ENCODE data around the gene MPC1L.

Gene MPC1L

GRCh38 chrX:40632199-40632598 is 9.0 kb downstream of the MPC1L start:
- no peak for DNase-seq (ENCODE audit: low spot score)

- no peak for DNase-seq (ENCODE audit: low spot score)
These were observed 14.5 kb downstream of the MPC1L start for GRCh38 chrX:40637687-40638086.

DNA sequence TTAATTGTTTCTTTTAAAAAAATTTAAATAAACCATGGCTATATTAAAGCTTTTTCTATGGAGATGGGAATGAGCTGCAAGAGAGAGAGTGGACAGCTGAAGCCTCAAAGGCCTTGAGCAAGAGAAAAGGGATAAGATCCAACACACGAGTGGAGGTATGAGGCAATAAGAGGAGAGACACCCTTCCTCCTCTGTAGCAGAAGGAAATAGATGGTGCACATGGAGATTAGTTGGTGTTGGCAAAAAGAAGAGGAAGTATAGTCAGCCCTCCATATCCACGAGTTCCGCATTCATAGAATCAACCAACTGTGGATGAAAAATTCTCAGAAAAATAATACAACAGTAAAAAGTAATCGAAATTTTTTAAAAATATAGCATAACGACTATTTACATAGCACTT is 20.9 kb downstream of the MPC1L start:
- peak; percentile 26 for DNase-seq (ENCODE audit: low spot score)

DNA sequence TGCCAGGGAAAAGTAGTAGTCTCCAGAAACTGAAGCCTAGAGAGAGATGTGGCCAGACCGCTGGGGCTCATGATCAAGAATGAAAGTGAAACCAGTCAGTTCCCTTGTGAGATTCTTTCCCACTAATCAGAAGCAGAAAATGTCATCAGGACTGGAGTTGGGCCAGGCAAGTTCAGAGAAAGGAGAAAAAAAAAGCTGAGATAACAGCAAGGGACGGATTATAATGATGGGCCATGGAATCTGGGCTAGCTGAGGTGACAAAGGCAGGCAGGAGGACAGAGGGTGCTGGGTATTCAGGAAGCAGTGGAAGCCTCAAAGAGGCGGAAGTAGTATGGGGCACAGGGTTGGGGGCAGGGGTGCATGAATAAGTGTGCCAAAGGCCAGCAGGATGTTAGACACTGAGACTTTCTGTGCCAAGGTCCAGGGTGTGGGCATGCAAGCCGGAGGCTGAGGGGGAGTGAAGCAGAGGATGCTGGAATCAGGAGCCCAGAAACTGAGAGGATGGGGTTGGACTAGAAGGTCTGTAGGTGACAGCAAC is 21.7 kb downstream of the MPC1L start:
- DNase-seq (ENCODE audit: low spot score) = peak; percentile 68

DNA sequence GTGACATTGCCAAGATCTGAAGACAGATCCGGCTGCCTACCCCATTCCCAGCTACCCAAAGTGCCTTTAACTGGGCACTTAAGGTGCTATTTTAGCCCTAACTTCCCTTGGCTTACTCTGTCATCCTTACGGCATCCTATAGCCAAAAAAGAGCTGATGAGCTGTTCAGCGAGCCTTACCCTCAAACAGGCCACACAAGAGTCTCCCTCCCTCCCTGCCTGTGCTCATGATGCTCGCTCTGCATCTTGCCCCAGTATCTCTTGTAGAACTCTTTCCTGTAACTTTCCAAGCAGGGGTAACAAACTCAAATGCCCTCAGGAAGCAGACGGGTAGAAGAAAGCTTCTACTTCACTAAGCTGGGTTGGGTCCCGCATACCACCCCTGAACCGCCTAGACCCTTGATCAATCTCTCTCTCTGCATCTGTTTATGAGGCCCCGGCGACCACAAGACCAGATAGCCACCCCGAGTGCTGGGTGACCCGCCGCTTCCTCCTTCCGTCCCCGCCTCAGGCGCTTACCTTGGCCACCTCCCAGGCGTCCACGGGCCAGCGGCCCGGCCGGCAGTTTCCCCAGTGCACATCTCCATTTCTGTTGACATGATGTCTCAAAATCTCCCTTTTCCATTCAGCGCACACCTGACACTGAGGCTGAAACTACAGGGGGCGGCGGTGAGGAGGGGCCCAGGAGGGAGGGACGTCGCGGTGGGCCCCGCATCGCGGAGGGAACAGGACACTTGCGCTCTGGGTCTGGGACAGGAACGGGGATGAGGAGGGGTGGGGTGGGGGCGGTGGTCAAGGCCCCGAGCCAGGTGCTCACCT is 23.5 kb downstream of the MPC1L start:
- peak; percentile 21 for DNase-seq (ENCODE audit: low spot score)

DNA sequence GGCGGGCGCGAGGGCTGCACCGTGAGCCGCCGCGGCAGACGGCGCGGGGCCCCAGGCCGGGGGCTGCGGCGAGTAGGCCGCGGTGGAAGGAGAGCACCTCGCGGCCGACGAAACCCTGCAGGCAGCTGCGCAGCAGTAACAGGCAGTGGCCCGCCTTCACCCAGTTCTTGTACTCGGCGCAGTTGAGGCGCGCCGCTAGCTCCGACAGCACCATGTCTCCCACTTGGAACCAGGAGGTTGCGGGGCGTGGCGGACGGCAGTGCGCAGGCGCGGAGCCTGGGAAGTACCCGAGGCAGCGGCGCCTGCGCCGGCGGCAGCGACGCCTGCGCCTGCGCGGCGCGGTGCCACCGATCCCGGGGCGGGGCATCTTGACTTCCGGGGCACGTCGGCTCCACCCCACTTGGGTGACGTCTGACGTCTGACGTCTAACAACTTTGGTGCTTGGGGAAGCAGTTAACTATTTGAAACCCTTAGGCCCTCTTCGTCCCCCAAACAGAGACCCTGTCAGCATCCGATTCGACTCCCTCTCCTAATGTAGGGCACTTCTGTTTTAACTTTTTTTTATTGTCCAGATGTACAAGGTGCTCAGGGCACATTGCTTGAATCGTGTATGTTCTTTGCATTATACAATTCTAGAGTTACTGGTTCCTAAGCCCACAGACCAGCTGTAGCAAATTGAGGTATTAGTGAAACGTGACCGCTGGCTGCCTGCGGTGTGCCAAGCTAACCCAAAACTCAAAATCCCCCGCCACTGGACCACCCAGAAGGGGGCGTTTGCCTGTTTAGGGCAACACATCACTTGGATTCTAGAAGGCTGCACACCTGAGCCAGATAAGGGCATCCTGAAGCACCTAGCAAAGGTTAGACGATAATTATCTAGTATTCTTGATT is 24.3 kb downstream of the MPC1L start, which contains the start of gene CXorf38:
Gene CXorf38 (minus strand): TSS at position 255 of the 891 bp plus-strand sequence. CDS start 41 bp downstream, at position 214.
- peak; percentile 99 for DNase-seq (ENCODE audit: low spot score)

GRCh38 chrX:40651620-40652223 is 28.5 kb downstream of the MPC1L start:
- DNase-seq (ENCODE audit: low spot score) = peak; percentile 54

DNA sequence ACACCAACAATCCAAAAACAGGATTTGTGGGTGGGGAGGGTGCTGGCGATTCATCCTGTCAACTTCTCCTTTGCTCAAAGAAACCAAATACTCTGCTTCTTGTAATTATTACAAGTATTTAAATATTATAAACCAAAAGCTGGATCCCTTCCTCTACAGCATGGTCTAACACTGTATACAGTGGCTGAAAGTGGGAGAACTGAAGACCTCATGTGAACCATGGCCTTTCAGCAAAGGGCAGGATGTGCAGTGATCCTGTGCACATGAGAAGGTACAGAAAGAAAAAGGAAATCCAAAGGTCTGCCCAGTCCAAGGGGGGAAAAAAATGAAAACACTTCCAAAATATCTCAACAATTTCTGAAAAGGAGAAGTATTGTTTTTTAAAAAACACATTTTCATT is 29.4 kb downstream of the MPC1L start:
- DNase-seq (ENCODE audit: low spot score) = no peak

- DNase-seq (ENCODE audit: low spot score) = no peak
These were observed 30.3 kb downstream of the MPC1L start for GRCh38 chrX:40653535-40653934.

DNA sequence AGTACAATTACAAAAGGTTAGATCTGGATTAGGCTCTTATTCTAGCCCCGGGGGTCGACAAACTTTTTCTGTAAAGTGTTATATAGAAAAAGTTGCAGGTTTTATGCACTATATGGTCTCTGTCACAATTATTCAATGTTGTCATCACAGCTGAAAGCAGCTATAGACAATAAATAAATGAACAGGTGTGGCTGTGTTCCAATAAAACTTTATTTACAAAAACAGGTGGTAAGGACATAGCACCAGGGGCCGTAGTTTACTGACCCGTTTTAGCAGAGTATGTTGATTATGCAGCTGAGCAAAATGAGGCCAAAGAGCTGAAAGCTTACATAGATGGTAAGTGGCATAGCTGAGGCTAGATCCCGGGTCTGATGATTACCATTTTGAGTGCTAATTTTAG is 37.2 kb downstream of the MPC1L start:
- DNase-seq (ENCODE audit: low spot score) = no peak

GRCh38 chrX:40661489-40661888 is 38.3 kb downstream of the MPC1L start:
- no peak for DNase-seq (ENCODE audit: low spot score)

DNA sequence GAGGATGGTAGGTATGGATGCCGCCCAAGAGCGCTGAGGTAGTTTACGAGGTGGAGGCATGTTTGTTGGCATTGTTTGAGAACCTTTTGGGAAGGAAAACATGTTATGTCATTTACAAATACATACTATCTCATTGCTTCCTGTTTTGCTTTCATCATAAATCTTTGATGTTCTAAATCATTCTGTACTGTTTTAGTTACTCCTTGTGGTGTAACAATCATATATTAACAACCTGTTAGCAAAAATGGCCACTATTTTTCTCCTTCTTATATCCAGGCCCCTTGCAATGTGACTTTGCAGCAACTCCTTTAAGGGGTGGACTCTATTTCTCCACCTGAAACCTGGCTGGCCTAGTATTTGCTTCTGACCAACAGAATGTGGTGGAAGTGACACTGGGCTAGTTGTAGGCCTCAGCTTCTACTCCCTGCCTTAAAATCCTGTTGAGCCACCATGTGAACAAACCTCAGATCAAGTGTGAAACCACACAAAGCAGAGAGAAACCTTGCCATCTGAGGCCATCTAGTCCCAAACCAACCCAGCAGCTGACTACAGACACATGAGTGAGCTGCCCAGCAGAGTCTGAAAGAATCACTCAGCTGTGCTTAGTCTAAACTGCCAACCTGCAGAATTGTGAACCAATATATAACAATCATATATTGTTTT is 40.0 kb downstream of the MPC1L start:
- no peak for DNase-seq (ENCODE audit: low spot score)

DNA sequence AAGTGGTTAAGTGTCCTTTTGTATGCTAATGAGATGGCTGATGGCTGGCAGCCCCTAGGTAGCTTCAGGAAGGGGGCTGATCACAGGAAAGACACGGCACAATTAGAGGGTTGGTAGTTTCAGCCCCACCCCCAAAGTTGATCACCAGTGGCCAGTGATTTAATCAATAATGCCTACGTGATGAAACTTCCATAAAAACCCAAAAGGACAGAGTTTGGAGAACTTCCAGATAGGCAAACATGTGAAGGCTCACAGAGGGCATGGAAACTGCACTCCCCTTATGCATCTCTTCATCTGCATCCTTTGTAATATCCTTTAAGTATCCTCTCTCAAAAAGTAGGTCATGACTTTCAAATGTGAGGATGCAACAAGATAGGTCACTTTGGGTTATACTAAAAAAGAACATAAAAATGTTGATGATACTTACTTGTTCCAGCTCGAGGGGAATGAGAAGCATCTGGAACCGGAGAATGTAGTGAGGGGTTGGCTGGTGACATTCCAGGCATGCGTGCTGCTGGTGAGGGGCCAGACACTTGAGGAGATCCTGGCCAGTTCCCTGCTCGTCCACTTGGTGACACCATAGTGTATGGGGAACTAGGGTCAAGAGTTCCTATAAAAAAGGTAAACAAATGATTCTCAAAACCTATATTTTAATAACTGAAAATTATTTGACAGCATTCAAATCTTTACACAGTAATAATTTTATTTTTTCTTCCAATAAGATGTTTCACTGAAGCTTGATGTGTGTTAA is 40.8 kb downstream of the MPC1L start:
- peak; percentile 49 for DNase-seq (ENCODE audit: low spot score)

- DNase-seq (ENCODE audit: low spot score) = no peak
These were observed 47.9 kb downstream of the MPC1L start for GRCh38 chrX:40671126-40671525.

Measured in AG08395 (cell line).